GM12878 (cell line): ENCODE results near the gene PFKFB2. TPM values are rescaled to one million over a fixed set of nuclear protein-coding genes. Genes with fewer than 3 reads are reported as not detected.

Experiments
- ATAC-seq: fragments of 200-7000 bp; cut with Tn5 transposase; 3 replicates; pipeline ENCODE4 v1.9.1; 2020; ENCODE audit warnings: mild to moderate bottlenecking, moderate library complexity
- BruUV-seq: library from RNA; stranded (reverse); fragments of 400-500 nt; replicated peaks from 2 replicates; lab custom pipeline; 2021; lab: Mats Ljungman, UMichigan
- CTCF ChIA-PET: fragments of 300-600 bp; sonication (Branson Sonifier 250); formaldehyde crosslinking; extraction: SDS; loops from one replicate; lab custom pipeline; 2021; ENCODE audit warnings: inconsistent platforms; lab: Yijun Ruan, JAX
- POLR2A ChIA-PET: fragments of 350-600 bp; formaldehyde crosslinking; extraction: SDS; loops from one replicate; lab custom pipeline; 2021; ENCODE audit warnings: inconsistent platforms; lab: Charles Lee
- RAD21 ChIA-PET: fragments of 300-600 bp; sonication (Branson Sonifier 250); formaldehyde crosslinking; loops from one replicate; lab custom pipeline; 2023; ENCODE audit warnings: antibody characterized with exemption; ENCODE audit not compliant: unreplicated experiment; lab: Charles Lee
- SMC1A ChIA-PET: fragments of 300-600 bp; sonication (Branson Sonifier 250); formaldehyde crosslinking; loops from one replicate; lab custom pipeline; 2023; ENCODE audit not compliant: unreplicated experiment, uncharacterized antibody; lab: Charles Lee
- DNase-seq: peaks from one replicate; pipeline ENCODE4 v3.0.0-alpha.2; 2011; ENCODE audit warnings: low read depth, low spot score
- FAIRE-seq: peaks from 3 replicates; lab custom pipeline; 2011; peaks lifted over from hg19 to GRCh38; lab: Jason Lieb, UNC
- H2AFZ ChIP-seq: 2 replicates; pipeline ENCODE4 v1.6.0; 2011; ENCODE audit warnings: low read depth, low read length, control low read depth; ENCODE audit not compliant: control insufficient read depth
- H3K27ac ChIP-seq: 2 replicates; pipeline ENCODE4 v1.5.1; 2011; ENCODE audit warnings: control low read depth; ENCODE audit not compliant: control insufficient read depth, insufficient read depth
- H3K27me3 ChIP-seq, 2 experiments: replicated peaks in 1 of 2; 2 replicates each; pipeline versions ENCODE4 v1.6.0 to v1.6.1; 2011; ENCODE audit warnings: low read length in 1 of 2; ENCODE audit not compliant: control insufficient read depth in 2 of 2, insufficient read depth in 2 of 2
- H3K36me3 ChIP-seq, 2 experiments: 2 replicates each; pipeline ENCODE4 v1.5.1; 2011; ENCODE audit warnings: low read length in 1 of 2; ENCODE audit not compliant: control insufficient read depth in 2 of 2, insufficient read depth in 2 of 2
- H3K4me1 ChIP-seq: 2 replicates; pipeline ENCODE4 v1.6.1; 2011; ENCODE audit warnings: mild to moderate bottlenecking, low read length, moderate library complexity, mixed read lengths; ENCODE audit not compliant: control insufficient read depth, insufficient read depth
- H3K4me2 ChIP-seq: 2 replicates; pipeline ENCODE4 v1.6.0; 2011; ENCODE audit warnings: control low read depth; ENCODE audit not compliant: control insufficient read depth, insufficient read depth
- H3K4me3 ChIP-seq: fragments of 200-600 bp; sonication (generic); 2 replicates; pipeline ENCODE4 v1.5.1; 2016
- H3K79me2 ChIP-seq: 2 replicates; pipeline ENCODE4 v1.6.0; 2011; ENCODE audit warnings: low read length; ENCODE audit not compliant: control insufficient read depth, insufficient read depth
- H3K9ac ChIP-seq: 2 replicates; pipeline ENCODE4 v1.8.0; 2011; ENCODE audit warnings: low read length, control low read depth, mixed read lengths; ENCODE audit not compliant: control insufficient read depth, insufficient read depth
- H3K9me3 ChIP-seq: replicated peaks from 3 replicates; pipeline ENCODE4 v1.5.1; 2011; ENCODE audit warnings: mild to moderate bottlenecking, low read length; ENCODE audit not compliant: control insufficient read depth, insufficient read depth
- H4K20me1 ChIP-seq: 2 replicates; pipeline ENCODE4 v1.6.0; 2011; ENCODE audit not compliant: control insufficient read depth, insufficient read depth
- KAT2A ChIP-seq: conservative IDR thresholded peaks from 2 replicates; pipeline ENCODE4 v1.6.1; 2011; ENCODE audit warnings: low read depth, low read length; ENCODE audit not compliant: control insufficient read depth
- NFYB ChIP-seq: IDR thresholded peaks from 2 replicates; pipeline ENCODE4 v1.6.1; 2011; ENCODE audit warnings: low read depth, mild to moderate bottlenecking, low read length, improper control_type of control experiment, moderate library complexity; ENCODE audit not compliant: insufficient read depth
- SMARCA5 ChIP-seq: fragments of 450-650 bp; IDR thresholded peaks from 2 replicates; pipeline ENCODE4 v1.6.1; 2017; ENCODE audit warnings: mild to moderate bottlenecking
- TCF3 ChIP-seq: IDR thresholded peaks from 2 replicates; pipeline ENCODE4 v1.6.1; 2012; ENCODE audit warnings: low read depth, mild to moderate bottlenecking, low read length, borderline replicate concordance; ENCODE audit not compliant: insufficient read depth
- WGBS: methylation state at CpG from one replicate; pipeline ENCODE4 v1.1.6; 2016; ENCODE audit warnings: low lambda C conversion rate; ENCODE audit not compliant: insufficient replicate concordance, insufficient coverage; ENCODE audit errors: missing lambda C conversion rate; 5-methylcytosine and 5-hydroxymethylcytosine counted together
- in situ Hi-C: fragments of 300-500 bp; cut with MboI; formaldehyde crosslinking; loops from 9 replicates; pipeline ENCODE4 v1.14.3; 2018; ENCODE audit warnings: mixed read lengths
- intact Hi-C: fragments of 100-400 bp; cut with micrococcal nuclease; formaldehyde crosslinking; loops from one replicate; pipeline ENCODE4 v1.14.2; 2022; ENCODE audit not compliant: unreplicated experiment
- polyA plus RNA-seq, 11 experiments: library from polyadenylated mRNA; depleted of rRNA in 4 of 11; unstranded in 6 of 11; stranded (reverse) in 5 of 11; fragments of >200 nt; fragmentation: Nextera tagmentation in 4 of 11; fragmentation: Illumina TruSeq in 1 of 11; extraction: Ambion mirVana in 4 of 11; extraction: Trizol in 1 of 11; gene quantifications; 1 replicate in 1 of 11; 2 replicates in 10 of 11; pipeline versions ENCODE4 v1.2.1 to v1.2.3, GENCODE V29; 2011 to 2016; ENCODE audit warnings: inconsistent platforms in 2 of 11, missing spikeins in 2 of 11, low read depth in 1 of 11
- total RNA-seq, 4 experiments: library from RNA; depleted of rRNA in 3 of 4; stranded (reverse); fragments of >200 nt in 3 of 4; fragmentation: Illumina TruSeq in 1 of 4; extraction: Trizol in 1 of 4; gene quantifications; 2 replicates each; pipeline versions ENCODE4 v1.2.1 to v1.2.3, GENCODE V29; 2013 to 2021

Gene PFKFB2
- total and polyA plus RNA-seq, 10 of the 15 experiments (the other 5 are each of a cell fraction or from before 2014, with no cell fraction given): 0.40 to 1.3 (median 1.0) TPM

GRCh38 chr1:207015791-207016190, 37.3 kb upstream of the PFKFB2 start:
- Histone ChIP-seq H3K9ac (no peak overlapping the region), H2AFZ (no peak overlapping the region), H3K36me3 (no peaks in the 10 kb centered on the region), H4K20me1 (no peaks in the 10 kb centered on the region), H3K79me2 (no peaks in the 10 kb centered on the region), H3K9me3 (no peaks in the 10 kb centered on the region), H3K4me1 (no peaks in the 10 kb centered on the region), H3K27ac (no peak overlapping the region), H3K4me3 (no peak overlapping the region), H3K27me3 (peaks cover 0 to 2% of the 10 kb centered on the region in 2 experiments; a peak in 2 of 4 replicates), H3K4me2 (no peak overlapping the region)
- CTCF ChIA-PET: interaction anchor here (4.7 kb wide), 1 partner anchor 11 kb away, joined by 35 read pairs; no protein-coding TSS in a partner anchor
- POLR2A ChIA-PET: no interaction called here
- RAD21 ChIA-PET: no interaction called here
- in situ Hi-C loops: no loop called here
- SMC1A ChIA-PET: interaction anchor here (0.7 kb wide), 1 partner anchor 21 kb away, joined by 4 read pairs; no protein-coding TSS in a partner anchor
- intact Hi-C loops: no loop called here
- no peak for TF ChIP-seq TCF3
- 0 out of 2 replicates have a peak, but pooled peaks have one; percentile 23 for TF ChIP-seq NFYB
- no peak for DNase-seq
- FAIRE-seq: no peak
- ATAC-seq: no peak; the same call in 2 of the 3 replicates
- no TSS peak for BruUV-seq
- WGBS: 31% methylated on average over 3 of the region's 3 CpGs

DNA sequence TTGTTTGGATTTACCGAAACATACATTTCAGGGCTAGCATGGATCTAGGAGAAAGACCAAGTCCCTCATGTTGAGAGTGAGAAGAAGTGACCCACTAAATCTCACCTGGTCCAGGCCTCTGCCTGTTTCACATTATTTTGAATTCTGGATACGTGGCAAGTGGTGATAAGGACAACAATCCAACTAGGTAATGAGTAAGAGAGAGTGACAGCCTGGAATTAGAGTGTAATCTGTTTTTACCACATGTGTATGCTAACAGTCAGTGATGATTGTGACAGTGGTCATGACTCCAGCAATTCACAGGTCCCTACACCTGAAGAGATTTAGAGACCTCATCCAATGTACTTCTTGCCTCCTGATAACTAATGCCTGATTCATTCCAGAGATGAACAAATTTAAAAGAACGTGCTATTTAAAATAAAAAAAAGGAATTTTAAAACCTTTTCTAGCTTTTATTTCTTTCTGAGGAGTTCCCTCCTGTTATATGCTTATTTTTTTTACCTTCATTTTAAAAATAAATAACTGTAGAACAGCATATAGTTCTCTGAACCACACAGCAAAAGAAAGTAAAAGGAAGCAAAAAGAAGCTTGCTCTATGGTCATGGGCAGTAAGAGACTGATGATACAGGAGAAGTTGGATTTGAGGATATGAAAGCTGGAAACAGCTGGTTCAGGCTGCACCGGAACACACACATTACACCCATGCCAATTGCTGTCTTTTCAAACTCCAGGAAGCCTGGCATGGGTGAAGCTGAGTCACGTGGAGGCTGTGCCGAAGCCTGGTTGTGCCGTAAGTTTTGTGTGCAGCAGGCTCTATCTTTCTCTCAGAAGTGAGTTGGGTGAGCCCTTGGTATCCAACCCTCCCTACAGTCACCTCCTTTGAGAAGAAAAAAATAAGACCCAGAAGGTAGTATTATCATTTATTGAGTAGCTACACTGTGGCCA, 35.2 kb upstream of the PFKFB2 start:
- TF ChIP-seq SMARCA5: no peak
- TF ChIP-seq KAT2A: no peak
- ChIA-PET POLR2A (no interaction called here), RAD21 (no interaction called here), SMC1A (interaction anchor here (0.6 kb wide), 1 partner anchor 25 kb away, joined by 3 read pairs; no protein-coding TSS in a partner anchor), CTCF (interaction anchor here (1.1 to 2.0 kb wide), 2 partner anchors 14 to 28 kb away, joined by 4 to 5 read pairs; no protein-coding TSS in a partner anchor)
- Histone ChIP-seq H3K4me1 (no peaks in the 10 kb centered on the region), H3K4me2 (no peak overlapping the region), H2AFZ (no peak overlapping the region), H3K36me3 (no peaks in the 10 kb centered on the region), H3K4me3 (no peak overlapping the region), H4K20me1 (no peaks in the 10 kb centered on the region), H3K9me3 (no peaks in the 10 kb centered on the region), H3K9ac (no peak overlapping the region), H3K27me3 (peaks cover 0 to 2% of the 10 kb centered on the region in 2 experiments; a peak in 3 of 4 replicates), H3K79me2 (no peaks in the 10 kb centered on the region), H3K27ac (no peak overlapping the region)
- intact Hi-C loops (no loop called here), in situ Hi-C loops (no loop called here)
- DNase-seq (no peak), FAIRE-seq (no peak), ATAC-seq (no peak)
- BruUV-seq: no TSS peak
- 37% methylated on average over 7 of the region's 7 CpGs for WGBS
